ENCODE results near the gene ABCC6. TPM values are rescaled to one million over a fixed set of nuclear protein-coding genes. Genes with fewer than 3 reads are reported as not detected.
"Not testable (repeated sequence)": the region's sequence is repeated elsewhere in the genome, so short reads cannot be mapped to it uniquely, and the experiment has no call there.

Gene ABCC6
- total and polyA plus RNA-seq, 12 donors: 0.17 to 3.8 (median 1.0) TPM

DNA sequence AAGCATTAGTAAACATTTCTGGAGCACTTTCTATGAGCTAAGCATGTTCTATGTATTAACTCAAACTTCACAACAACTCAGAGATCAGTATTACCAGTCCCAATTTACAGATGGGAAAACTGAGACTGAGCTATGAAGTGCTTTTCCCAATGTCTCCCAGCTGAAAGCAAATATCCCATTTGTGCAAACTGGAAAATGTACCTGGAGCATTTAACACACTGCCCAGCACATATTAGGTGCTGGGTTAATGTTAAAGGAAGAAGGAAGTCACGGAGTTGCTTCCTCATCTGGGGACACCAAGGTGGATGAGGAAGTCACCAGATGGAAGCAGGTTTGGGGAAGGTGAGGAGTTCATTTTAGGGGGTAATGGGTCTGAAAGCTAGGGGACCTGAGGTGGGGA is 66.1 kb downstream of the ABCC6 start:
- no peaks in the 10 kb centered on the region for H3K36me3 ChIP-seq
- peaks cover 0 to 29% (median 9%) of the 10 kb centered on the region in 11 donors for H3K9me3 ChIP-seq
- ATAC-seq (no peak), DNase-seq (no peak)
- no peaks in the 10 kb centered on the region for H3K27me3 ChIP-seq
- intact Hi-C loops (cut with DNase I): no loop called here
- no peak overlapping the region for H3K4me3 ChIP-seq
- H3K4me1 ChIP-seq: no peaks in the 10 kb centered on the region
- H3K27ac ChIP-seq: no peak overlapping the region
- WGBS, 2 donors: 96 to 97% methylated on average over 1 of the region's 1 CpG
- TF ChIP-seq, protein P1, sequence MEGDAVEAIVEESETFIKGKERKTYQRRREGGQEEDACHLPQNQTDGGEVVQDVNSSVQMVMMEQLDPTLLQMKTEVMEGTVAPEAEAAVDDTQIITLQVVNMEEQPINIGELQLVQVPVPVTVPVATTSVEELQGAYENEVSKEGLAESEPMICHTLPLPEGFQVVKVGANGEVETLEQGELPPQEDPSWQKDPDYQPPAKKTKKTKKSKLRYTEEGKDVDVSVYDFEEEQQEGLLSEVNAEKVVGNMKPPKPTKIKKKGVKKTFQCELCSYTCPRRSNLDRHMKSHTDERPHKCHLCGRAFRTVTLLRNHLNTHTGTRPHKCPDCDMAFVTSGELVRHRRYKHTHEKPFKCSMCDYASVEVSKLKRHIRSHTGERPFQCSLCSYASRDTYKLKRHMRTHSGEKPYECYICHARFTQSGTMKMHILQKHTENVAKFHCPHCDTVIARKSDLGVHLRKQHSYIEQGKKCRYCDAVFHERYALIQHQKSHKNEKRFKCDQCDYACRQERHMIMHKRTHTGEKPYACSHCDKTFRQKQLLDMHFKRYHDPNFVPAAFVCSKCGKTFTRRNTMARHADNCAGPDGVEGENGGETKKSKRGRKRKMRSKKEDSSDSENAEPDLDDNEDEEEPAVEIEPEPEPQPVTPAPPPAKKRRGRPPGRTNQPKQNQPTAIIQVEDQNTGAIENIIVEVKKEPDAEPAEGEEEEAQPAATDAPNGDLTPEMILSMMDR (IDR thresholded peaks at IDR 0.05): no peak

DNA sequence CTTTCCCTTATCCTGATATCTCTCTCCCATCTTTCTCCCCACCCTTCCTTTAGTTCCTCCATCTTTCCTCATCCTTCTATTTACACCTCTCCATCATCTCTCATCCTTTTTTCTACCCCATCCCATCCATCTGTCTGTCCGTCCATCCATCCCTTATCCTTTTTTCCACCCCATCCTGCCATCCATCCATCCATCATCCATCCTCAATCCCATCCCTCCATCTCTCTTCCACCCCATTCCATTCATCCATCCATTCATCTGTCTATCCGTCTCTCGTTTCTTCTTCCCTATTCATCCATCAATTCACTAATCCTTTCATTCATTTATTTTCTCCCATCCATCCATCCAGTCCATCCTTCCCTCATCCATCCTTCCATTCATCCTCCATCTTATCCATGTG is 68.1 kb downstream of the ABCC6 start:
- Histone ChIP-seq H3K9me3 (peaks cover 0 to 29% (median 9%) of the 10 kb centered on the region in 11 donors), H3K36me3 (no peaks in the 10 kb centered on the region), H3K27me3 (no peaks in the 10 kb centered on the region), H3K27ac (no peak overlapping the region), H3K4me3 (no peak overlapping the region), H3K4me1 (peaks cover 0 to 7% (median 5%) of the 10 kb centered on the region in 9 donors)
- TF ChIP-seq, protein P1 (IDR thresholded peaks at IDR 0.05): no peak
- intact Hi-C loops (cut with DNase I): no loop called here
- WGBS, 2 donors: 90 to 96% methylated on average over 3 of the region's 3 CpGs
- ATAC-seq: no peak
- no peak for DNase-seq

DNA sequence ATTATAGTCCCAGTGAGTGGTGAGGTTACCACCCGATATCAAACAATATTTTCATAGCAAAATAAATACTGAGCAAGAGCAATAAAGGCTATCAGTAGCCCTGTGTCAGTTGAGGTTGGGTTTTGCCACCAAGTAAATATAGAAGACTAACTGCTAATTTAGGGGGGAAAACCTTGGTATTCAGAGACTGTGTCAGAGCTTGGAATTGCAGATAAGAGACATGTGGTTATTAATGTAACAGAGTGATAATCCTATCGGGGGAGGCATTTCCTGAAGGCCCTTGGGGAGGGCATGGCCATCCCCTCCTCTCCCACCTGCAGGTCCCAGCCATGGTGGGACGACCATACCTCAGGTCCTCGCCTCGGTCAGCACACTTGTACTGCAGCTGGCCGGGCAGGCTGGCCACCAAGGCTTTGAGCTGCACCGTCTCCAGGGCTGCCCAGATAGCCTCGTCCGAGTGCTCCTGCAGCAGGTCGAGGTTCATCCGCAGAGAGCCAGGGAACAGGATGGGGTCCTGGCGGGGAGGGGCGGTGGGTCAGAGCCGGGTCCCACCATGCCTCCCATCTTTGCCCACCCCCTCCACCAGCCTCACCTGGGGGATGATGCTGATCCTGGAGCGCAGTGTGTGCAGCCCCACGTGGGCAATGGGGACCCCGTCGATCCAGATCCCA is 68.9 kb downstream of the ABCC6 start:
- TF ChIP-seq, protein P1 (IDR thresholded peaks at IDR 0.05): no peak
- DNase-seq: no peak
- Histone ChIP-seq H3K36me3 (no peaks in the 10 kb centered on the region), H3K4me3 (no peak overlapping the region), H3K9me3 (peaks cover 0 to 21% (median 6%) of the 10 kb centered on the region in 11 donors), H3K4me1 (peaks cover 0 to 14% (median 10%) of the 10 kb centered on the region in 9 donors), H3K27me3 (no peaks in the 10 kb centered on the region), H3K27ac (no peak overlapping the region)
- WGBS, 2 donors: 81 to 82% methylated on average over 18 of the region's 18 CpGs
- ATAC-seq: no peak
- intact Hi-C loops (cut with DNase I): no loop called here

DNA sequence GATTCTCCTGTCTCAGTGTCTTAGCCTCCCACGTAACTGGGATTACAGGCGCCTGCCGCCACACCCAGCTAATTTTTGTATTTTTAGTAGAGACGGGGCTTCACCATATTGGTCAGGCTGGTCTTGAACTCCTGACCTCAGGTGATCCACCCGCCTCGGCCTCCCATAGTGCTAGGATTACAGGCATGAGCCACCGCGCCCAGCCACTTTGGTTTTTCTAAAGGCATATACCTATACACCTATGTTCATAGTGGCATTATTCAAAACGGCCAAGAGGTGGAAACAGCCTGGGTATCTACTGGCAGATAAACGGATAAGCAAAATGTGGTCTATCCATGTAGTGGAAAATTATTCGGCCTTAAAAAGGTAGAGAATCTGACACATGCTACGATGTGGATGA is 70.3 kb downstream of the ABCC6 start:
- ATAC-seq; intact Hi-C loops (cut with DNase I): not testable (repeated sequence)

DNA sequence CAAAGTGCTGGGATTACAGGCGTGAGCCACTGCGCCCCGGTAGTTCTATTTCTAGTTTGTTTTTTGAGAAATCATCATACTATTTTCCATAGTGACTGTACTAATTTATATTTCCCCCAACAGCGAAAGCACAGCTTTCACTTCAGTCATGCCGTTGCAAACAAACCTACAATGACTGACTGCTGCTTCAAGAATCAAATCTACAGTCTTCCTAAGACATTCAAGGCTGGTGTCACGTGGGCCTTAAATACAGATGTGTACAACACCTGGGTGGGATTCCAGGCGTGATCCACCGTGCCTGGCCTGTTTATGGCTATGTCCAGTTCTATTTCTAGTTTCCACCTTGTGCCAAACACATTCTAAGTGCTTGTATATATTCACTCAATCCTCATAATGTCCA is 72.0 kb downstream of the ABCC6 start:
- Histone ChIP-seq H3K36me3 (peaks cover 0 to under 1% (median 0%) of the 10 kb centered on the region in 9 donors), H3K27ac (no peak overlapping the region), H3K27me3 (no peaks in the 10 kb centered on the region), H3K4me1 (peaks cover 0 to 16% (median 10%) of the 10 kb centered on the region in 9 donors), H3K4me3 (no peak overlapping the region), H3K9me3 (no peaks in the 10 kb centered on the region)
- intact Hi-C loops (cut with DNase I): no loop called here
- 88 to 92% methylated on average over 8 of the region's 8 CpGs for WGBS, 2 donors
- DNase-seq (no peak), ATAC-seq (no peak)
- TF ChIP-seq, protein P1 (IDR thresholded peaks at IDR 0.05): no peak

More for the DNA sequence above, 70.3 kb downstream of the ABCC6 start:
- peaks cover 0 to 14% (median 10%) of the 10 kb centered on the region in 9 donors for H3K4me1 ChIP-seq
- H3K27ac ChIP-seq, H3K36me3 ChIP-seq, DNase-seq, H3K27me3 ChIP-seq, H3K4me3 ChIP-seq, H3K9me3 ChIP-seq: not testable (repeated sequence)
- 95% methylated on average over 12 of the region's 12 CpGs for WGBS, 2 donors
